Bone marrow (tissue), 2 donors: ENCODE results near the gene NR3C1.
A peak's percentile ranks its signal among the peaks of the same experiment; 100 is the strongest.
"Not testable (repeated sequence)": the region's sequence is repeated elsewhere in the genome, so short reads cannot be mapped to it uniquely, and the experiment has no call there.

Experiments used
- DNase-seq, 2 donors: peaks; one replicate each; lab custom pipeline; 2025; lab: John Stamatoyannopoulos, UW

NR3C1 gene

DNA sequence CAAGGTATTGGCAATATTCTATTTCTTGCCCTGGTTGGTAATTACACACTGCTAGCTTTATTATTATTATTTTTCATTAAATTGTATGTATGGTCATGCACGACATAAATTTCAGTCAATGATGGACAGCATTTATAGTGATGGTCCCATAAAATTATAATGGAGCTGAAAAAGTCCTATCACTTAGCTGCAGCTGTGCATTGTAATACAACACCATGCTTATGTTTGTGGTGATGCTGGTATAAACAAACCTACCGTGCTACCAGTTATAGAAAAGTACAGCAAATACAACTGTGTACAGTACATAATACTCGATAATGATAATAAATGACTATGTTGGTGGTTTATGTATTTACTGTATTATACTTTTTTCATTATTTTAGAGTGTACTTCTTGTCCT is 65.5 kb downstream of the NR3C1 start:
- no peak for DNase-seq

- DNase-seq = no peak
These were observed 67.0 kb downstream of the NR3C1 start for GRCh38 chr5:143336485-143336884.

DNA sequence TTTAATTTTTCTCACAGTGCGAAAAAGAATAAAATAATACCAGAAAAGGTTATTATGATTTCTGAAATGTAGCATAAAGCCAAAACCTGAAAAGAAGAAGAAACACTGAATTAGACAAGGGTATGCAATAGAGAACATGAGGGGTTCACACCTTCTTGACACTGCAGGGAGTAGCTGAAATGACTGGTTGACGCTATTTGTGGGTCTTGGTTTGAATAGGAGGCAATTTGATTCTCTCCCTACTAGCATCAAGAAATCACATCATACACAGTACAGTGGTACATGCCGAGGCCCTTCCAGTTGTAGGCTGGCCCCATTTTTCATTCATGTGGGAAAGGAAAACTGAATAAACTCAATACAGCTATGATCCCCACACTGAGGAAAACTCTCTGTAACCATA is 68.6 kb downstream of the NR3C1 start:
- no peak for DNase-seq

DNA sequence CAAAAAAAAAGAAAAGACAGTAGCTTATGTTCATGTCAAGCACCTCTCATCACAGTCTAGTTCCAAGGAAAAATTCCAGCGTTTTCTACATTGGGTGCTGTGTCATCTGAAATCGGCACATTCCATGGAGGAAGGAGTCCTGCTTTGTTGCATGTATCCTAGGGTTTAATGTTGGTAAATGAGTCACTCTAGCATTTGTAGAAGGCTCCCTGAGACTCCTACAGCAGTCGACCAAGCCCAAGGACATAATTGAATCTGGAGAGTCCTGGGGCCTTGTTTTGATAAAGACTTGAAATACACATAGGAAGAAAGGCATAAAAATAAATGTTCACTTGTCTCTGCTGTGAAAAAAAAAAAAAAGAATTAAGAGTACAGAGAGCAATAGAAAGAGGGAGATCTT is 69.1 kb downstream of the NR3C1 start:
- not testable (repeated sequence) for DNase-seq

DNA sequence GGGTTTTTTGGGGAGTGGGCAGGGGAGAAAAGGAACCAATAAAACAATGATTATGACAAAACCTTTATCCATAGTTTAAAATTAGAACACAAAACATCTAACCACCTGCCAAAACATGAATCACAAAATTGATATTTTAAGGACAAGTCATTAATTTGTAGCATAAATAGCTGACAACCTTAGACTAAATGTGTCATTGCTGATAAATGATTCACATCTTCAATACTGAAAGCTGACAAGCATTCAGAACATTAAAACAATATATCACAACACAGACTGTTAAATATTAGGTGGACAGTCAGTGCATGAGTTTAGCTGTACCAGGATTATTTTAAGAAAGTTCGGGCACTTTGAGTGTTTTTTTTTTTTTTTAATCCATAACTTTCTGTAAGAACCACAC is 71.5 kb downstream of the NR3C1 start:
- DNase-seq = no peak

- no peak for DNase-seq
These were observed 73.6 kb downstream of the NR3C1 start for GRCh38 chr5:143329843-143330242.

DNA sequence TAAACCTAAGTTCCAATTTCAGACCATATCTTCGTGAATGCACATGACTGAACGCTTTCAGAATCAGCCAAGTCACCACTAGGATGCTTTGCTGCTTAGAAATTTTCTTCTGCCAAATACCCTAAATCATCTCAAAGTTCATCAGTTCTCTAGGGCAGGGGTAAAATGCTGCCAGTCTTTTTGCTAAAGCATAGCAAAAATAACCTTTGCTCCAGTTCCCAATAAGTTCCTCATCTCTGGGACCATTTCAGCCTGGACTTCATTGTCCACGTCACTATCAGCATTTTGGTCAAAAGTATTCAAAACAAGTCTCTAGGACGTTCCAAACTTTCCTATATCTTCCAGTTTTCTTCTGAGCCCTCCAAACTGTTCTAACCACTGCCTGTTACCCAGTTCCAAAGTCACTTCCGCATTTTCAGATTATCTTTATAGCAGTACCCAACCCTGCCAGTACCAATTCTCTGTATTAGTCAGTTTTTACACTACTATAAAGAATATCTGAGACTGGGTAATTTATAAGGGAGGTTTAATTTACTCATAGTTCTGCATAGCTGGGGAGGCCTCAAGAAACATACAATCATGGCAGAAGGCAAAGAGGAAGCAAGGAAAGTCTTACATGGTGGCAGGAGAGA is 74.8 kb downstream of the NR3C1 start:
- DNase-seq = no peak

GRCh38 chr5:143325086-143325485 is 78.4 kb downstream of the NR3C1 start:
- not testable (repeated sequence) for DNase-seq

DNA sequence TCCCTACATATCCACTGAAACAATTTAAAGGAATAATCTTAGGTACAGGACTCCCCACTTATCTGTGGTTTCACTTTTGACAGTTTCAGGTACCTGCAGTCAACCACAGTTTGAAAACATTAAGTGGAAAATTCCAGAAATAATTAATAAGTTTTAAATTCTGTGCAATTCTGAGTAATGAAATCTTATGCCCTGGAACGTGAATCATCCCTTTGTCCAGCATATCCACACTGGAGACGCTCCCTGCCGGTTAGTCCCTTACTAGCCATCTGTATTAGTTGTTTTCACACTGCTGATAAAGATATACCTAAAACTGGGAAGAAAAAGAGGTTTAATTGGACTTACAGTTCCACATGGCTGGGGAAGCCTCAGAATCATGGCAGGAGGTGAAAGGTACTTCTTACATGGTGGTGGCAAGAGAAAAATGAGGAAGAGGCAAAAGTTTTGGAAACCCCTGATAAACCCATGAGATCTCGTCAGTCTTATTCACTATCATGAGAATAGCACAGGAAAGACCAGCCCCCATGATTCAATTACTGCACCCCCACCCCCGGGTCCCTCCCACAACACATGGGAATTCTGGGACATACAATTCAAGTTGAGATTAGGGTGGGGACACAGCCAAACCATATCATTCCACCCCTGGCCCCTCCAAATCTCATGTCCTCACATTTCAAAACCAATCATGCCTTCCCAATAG is 80.4 kb downstream of the NR3C1 start:
- DNase-seq = not testable (repeated sequence)

GRCh38 chr5:143322176-143322575 is 81.3 kb downstream of the NR3C1 start:
- DNase-seq = no peak

GRCh38 chr5:143319437-143320227 is 83.9 kb downstream of the NR3C1 start:
- no peak for DNase-seq

- DNase-seq = no peak
These were observed 84.7 kb downstream of the NR3C1 start for GRCh38 chr5:143318833-143319232.

GRCh38 chr5:143318270-143318669 is 85.2 kb downstream of the NR3C1 start:
- DNase-seq = no peak

DNA sequence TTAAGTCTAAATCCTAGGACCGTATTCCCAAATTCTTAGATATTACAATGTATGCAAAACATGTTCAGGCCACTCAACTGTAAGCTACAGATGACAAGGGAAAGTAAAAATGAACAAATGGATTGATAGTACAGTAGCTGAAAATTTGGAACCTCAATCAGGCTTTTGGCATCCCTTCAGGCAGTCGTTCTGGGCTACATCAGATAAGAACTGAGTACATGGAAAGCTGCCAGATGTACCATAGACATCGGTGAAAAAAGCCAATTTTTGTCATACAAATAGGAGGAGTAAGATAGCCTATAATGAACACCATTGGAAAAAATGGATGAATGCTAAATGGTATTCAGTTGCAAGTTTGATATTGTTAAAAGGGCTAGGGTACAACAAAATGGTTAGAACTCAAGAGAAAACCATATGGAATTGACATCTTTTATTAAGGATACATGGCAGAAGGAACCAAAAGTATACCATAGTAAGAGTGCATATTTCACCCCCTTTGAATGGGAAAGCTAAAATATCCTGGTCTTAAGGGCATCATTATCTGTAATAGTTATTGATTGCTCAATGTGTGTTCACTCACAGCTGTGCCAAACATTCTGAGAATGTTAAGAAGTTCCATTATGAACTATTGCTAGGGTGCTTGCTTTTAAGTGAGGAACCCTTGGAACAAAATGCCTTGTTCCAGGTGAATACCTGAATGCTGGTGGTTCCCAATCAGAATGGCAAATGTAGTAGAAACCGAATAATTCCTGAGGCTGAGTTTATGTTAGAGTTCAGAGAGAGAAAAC is 86.4 kb downstream of the NR3C1 start:
- DNase-seq = peak in 1 of 2 donors; percentile 23

DNA sequence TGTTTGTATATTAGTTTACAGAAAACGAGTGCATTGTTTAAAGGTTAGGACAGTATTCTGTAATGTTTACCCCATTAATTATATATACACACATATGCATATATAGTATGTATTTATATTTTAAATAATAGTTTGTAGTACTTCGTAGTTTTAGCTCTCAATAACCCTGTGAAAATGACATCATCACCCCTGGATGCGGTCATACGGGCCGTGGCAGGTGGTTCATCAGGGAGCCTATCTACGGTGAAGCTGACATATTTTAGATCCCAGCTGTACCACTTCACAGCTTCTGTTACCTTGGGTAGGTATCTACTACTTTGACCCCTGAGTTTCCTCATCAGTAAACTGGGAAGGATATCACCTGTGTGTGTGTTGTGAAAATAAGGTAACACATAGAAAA is 87.1 kb downstream of the NR3C1 start:
- no peak for DNase-seq

DNA sequence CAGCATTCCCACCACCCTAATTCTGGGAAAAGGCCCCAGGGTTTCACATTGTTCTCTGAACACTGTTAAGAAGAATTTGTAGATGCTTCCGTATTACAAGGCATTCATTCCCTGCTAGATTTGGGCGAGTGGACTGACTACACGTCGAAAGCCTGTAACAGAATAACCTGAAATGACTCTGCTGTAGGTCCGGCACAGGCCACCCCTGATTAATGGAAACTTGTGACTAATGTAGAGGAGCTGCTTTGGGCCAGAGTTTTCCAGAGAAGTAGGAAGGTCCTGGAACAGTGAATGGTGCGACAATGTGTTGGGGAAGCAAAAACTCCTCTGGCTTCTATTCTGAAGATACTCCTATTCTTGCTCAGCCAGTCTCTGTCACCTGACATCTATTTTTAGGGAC is 87.6 kb downstream of the NR3C1 start:
- DNase-seq = no peak

- no peak for DNase-seq
These were observed 88.3 kb downstream of the NR3C1 start for GRCh38 chr5:143315214-143315613.

- DNase-seq = peak in 1 of 2 donors; percentile 37
These were observed 88.8 kb downstream of the NR3C1 start for GRCh38 chr5:143314659-143315058.

DNA sequence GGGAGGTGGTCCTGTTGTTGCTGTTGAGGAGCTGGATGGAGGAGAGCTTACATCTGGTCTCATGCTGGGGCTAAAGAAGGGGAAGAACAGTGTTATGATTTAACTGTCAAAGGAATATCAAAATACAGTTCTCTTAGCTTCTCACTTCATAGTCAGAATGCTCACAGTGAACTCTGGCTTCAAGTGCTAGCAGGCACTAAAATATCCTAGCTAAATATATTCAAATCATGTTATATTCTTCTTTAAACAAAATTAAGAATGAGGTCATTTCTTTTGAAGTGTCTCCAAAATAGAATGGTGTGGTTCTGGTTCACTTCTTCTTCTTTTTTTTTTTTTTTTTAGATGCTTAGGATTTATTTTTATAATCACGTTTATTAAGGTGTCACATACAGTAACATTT is 89.4 kb downstream of the NR3C1 start:
- DNase-seq = no peak

DNA sequence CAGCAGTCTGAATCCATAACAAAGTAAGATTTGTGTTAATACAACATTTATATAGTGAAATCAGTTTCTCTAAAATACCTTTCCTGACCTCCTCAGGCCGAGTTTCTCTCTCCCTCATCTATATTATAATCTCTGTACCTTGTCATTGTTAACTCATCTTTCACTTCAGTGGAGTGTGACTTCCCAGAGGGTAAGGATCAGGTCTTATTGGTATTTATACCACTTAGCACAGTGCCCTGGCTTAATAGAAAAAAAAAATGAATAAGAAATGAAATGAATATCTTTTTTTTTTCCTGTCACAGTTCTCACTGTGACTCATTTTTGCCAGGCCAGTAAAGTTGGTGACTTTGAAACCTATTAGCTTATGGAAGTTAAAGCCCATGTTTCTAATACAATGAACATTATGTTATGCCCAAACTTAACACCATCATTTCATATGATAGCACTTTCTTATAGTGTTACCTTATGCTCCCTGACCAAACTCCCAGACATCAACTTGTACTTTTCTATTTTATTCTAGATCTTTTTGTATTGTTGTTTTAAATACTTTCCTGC is 90.1 kb downstream of the NR3C1 start:
- DNase-seq = no peak

DNA sequence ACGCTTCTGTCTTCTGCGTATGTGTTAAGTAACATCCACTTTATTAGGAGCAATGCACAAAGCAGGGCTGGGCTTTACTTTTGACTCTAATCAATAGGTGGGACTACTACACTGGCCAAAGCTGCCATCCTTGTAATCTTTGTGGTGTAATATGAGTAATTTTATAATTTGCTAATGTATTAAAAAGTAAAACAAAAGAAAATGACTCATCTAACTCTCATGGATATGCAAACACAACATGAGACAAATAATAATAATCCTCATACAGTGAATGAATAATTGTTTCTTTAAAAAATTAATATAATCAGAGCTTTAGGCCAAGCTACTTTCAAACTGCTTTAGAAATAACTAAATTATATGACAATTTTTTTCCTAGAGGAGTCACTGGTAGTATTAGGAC is 90.7 kb downstream of the NR3C1 start:
- DNase-seq = no peak

DNA sequence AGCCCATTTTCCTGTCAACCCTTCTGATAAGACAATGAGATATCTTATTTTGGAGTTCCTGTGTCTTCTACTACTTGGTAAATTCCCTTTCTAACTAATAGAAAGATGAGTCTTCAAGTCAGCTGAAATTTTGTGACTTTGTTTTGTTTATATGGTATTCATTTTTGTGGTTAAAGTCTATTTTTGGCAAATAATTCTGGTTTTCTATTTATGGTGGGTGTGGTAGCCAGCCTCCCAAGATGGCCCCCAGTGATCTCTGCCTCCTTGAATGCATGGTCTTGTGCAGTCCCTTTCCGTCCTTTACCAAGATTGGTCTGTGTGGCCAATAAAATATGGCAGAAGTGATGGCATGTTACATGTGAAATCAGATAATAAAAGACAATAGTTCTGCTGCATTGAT is 91.5 kb downstream of the NR3C1 start:
- no peak for DNase-seq
